GM12801 (cell line): Measurements from ENCODE around the gene EIF5AL1.

ENCODE experiments used
- TF ChIP-seq, protein P1 (sequence below): IDR thresholded peaks from one replicate; pipeline ENCODE4 v1.5.1; 2011; ENCODE audit warnings: control low read depth; ENCODE audit not compliant: insufficient read length; ENCODE audit errors: extremely low read depth

EIF5AL1 gene

DNA sequence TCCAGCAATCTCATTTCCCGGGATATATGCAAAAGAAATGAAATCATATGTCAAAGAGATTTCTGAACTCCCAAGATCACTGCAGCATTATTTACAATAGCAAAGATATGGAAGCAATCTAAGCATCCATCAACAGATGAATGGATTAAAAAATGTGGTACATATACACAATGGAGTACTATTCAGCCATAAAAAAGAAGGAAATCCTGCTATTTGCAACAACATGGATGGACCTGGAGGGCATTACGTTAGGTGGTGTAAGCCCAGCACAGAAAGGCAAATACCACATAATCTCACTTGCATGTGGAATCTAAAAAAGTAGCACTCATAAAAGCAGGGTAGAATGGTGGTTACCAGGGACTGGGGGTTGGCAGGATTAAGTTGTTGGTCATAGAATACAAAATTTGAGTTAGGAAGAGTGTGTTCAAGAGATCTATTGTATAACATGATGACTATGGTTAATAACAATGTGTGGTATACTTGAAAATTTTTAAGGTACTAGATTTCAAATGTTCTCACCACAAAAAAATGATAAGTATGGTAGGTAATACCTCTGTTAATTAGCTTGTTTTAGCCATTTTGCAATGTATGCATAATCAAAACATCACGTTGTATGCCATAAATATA lies 32.9 kb upstream of the EIF5AL1 start:
- TF ChIP-seq, protein P1, sequence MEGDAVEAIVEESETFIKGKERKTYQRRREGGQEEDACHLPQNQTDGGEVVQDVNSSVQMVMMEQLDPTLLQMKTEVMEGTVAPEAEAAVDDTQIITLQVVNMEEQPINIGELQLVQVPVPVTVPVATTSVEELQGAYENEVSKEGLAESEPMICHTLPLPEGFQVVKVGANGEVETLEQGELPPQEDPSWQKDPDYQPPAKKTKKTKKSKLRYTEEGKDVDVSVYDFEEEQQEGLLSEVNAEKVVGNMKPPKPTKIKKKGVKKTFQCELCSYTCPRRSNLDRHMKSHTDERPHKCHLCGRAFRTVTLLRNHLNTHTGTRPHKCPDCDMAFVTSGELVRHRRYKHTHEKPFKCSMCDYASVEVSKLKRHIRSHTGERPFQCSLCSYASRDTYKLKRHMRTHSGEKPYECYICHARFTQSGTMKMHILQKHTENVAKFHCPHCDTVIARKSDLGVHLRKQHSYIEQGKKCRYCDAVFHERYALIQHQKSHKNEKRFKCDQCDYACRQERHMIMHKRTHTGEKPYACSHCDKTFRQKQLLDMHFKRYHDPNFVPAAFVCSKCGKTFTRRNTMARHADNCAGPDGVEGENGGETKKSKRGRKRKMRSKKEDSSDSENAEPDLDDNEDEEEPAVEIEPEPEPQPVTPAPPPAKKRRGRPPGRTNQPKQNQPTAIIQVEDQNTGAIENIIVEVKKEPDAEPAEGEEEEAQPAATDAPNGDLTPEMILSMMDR: no peak

DNA sequence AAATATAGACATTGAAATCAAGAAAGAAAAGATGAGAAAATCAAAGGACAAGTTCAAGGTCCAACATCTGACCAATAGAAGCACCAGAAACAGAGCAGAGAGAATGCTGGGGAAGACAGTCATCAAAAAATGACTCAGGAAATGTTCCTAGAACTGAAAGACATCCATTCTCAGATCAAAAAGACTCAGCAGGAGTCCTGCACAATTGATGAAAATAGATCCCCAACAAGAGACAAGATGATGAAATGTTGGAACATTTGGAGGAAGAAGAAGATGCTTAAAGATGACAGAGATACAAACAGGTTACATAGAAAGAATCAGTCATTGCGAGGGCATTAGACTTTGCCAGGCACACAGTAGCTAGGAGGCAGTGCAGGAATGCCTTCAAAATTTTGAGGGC lies 30.0 kb upstream of the EIF5AL1 start:
- TF ChIP-seq, protein P1: no peak

DNA sequence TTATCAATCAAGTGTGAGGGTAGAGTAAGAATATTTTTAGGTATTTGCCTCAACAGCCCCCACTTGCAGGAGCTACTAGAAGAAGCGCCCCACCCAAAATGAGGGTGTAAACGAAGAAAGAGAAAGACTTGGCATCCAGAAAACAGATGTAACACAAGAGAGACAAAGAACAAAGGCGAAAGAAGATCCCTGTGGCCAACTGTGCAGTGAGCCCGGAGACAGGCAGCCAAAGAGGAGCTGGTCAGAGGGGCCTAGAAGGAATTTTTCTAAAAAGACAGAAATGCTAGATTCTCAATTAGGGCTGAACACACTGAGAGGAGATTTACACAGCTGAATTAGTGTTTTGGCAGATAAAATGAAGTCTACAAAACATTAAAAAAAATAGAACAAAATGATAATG lies 29.6 kb upstream of the EIF5AL1 start:
- TF ChIP-seq, protein P1: no peak

DNA sequence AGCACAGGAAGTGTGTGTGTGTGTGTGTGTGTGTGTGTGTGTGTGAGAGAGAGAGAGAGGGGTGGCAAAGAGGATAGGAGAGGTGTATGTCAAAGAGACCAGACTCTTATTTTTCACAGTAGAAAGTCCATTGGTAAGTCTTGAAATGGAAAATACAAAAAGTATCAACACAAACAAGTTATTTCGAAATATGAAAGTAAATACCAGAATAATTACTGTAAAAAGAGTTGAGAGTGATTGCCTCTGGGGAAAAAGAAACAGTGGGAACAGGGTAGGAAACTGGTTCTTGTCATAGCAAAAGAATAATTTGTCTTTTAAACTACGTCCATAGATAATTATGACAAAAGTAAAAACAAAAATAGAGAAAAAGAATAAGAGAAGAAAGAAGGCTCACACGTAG lies 29.0 kb upstream of the EIF5AL1 start:
- TF ChIP-seq, protein P1: no peak

DNA sequence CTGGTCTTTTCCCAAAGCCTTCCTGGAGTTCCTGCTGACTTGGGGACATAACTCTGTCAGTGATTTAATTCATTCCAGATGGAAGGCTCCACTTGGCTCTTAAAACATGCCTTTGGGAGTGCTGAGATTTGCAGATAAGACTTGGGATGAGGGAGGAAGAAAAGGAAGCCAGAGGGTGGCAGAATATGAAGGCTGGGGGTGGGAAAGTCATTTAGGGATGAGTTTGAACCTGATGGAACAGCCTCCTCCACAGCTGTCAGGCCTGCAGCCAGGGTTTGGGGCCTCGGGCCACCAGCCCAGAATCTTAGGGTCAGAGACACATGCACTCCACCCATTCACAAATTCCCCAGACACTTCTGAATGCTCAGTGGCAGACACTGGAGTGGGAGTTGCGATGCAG lies 28.4 kb upstream of the EIF5AL1 start:
- TF ChIP-seq, protein P1: no peak

DNA sequence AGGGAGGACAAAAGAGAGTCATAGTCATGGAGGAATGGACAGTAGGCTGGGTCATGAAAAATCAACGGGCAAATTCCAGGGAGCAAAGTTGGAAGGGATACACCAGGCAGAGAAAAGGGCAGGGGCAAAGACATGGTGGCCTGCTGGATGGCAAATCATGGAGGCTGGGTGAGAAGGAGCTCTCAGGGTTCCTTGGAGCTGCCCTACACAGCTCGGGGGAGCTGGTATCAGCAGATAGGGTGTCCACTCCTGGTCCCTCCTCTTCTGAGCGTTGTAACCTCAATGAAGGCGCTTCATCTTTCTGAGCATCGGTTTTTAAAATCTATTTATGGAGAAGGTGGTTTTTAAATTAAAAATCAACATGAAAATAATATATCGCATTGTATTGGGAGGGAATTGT lies 27.9 kb upstream of the EIF5AL1 start:
- TF ChIP-seq, protein P1: no peak

DNA sequence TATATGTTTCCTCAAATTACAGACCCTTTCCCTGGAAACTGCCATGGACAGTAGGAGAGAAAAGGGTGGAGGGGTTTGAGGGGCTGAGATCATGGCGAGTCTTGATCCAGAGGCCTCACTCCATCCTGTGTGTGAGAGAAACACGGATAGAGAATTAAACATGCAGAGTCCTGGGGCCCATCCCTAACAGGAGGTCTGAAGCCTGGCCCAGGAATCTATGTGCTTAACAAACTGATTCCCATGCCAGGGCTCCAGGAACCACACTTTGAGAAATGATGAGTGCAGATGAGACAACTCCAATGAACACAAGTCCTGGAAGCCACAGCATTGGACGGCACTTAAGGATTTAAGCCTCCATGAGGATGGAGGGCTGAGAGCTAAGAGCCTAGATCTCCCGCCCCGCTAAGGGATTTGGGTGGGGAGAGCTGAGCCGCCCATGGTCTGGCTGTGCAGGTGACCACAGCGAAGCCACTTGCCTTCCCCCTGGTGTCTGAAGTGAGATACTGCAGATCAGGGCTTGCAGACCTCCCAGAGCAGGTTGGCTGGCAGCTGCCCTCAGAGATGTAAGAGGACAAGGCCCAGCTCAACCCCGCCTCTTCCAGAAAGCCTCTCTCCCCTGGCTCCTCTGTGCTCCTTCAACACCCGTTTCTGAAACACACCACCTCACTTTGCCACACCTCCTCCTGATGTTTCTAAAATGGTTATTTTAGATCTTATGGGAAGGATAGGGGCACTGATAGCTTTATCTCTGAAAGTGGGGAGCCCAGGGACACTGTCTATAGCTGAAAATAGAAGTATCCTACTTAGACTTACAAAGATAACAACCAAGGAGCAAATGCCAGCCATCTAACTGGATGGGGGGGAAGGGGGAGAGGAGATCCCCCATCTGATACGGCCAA lies 24.8 kb upstream of the EIF5AL1 start:
- TF ChIP-seq, protein P1: peak; percentile 11
